Measurements from ENCODE around the gene SMIM5. TPM values are rescaled to one million over a fixed set of nuclear protein-coding genes. Genes with fewer than 3 reads are reported as not detected.

The SMIM5 gene
- total and polyA plus RNA-seq, 9 of the 15 experiments (the other 6 are each of a cell fraction or from before 2014, with no cell fraction given): 0.08 TPM; not detected in 8

- Histone ChIP-seq H3K9me1 (ENCODE audit: control insufficient read depth, insufficient read depth, low read length) (peaks cover 5% of the 10 kb centered on the region), H4K20me1 (replicated peaks; ENCODE audit: control insufficient read depth, insufficient read depth, low read length) (no peaks in the 10 kb centered on the region; the same call in 1 of the 2 replicates), H2AFZ (ENCODE audit: low read depth, low read length) (no peak overlapping the region), H3K4me2 (ENCODE audit: insufficient read depth, low read length) (no peak overlapping the region), H3K27me3 (ENCODE audit: control insufficient read depth in 2 of 2, insufficient read depth in 2 of 2, low read length in 2 of 2) (no peaks in the 10 kb centered on the region), H3K9ac (ENCODE audit: insufficient read depth in 1 of 2, low read depth in 2 of 2, low read length in 2 of 2) (no peak overlapping the region), H3K9me3 (replicated peaks; ENCODE audit: control insufficient read depth, insufficient read depth, low read depth, low read length) (no peaks in the 10 kb centered on the region), H3K36me3 (ENCODE audit: control insufficient read depth, insufficient read depth, low read length) (peaks cover 65% of the 10 kb centered on the region), H3K79me2 (ENCODE audit: control insufficient read depth, insufficient read depth, low read length) (peaks cover 56% of the 10 kb centered on the region), H3K4me1 (replicated peaks in 1 of 2; ENCODE audit: control insufficient read depth in 2 of 2, insufficient read depth in 2 of 2, low read length in 2 of 2) (peaks cover 0 to 15% of the 10 kb centered on the region in 2 experiments; a peak in 2 of 5 replicates), H3K4me3 (no peak overlapping the region), H3K27ac (ENCODE audit: extremely low read depth, low read depth, low read length) (no peak overlapping the region)
- ChIA-PET CTCF (ENCODE audit: low intra/inter-chr PET ratio) (no interaction called here), POLR2A (interaction anchor here (0.6 to 1.6 kb wide), 6 partner anchors 9 to 180 kb away, joined by 3 to 6 read pairs (median 3); no protein-coding TSS in a partner anchor)
- no peak for DNase-seq (ENCODE audit: extremely low read depth in 1 of 4, low spot score in 3 of 4)
- no peak for ATAC-seq
- 93% methylated on average over 10 of the region's 10 CpGs for WGBS (ENCODE audit: insufficient coverage, low coverage, missing lambda C conversion rate)
- TF ChIP-seq SRF (CRISPR knock-in tag; IDR thresholded peaks at IDR 0.05): no peak
- TF ChIP-seq SLC30A9 (CRISPR knock-in tag; IDR thresholded peaks at IDR 0.05): no peak
- TF ChIP-seq ESRRB (CRISPR knock-in tag; IDR thresholded peaks at IDR 0.05; ENCODE audit: borderline replicate concordance): no peak
- TF ChIP-seq CBX1 (IDR thresholded peaks at IDR 0.05; ENCODE audit: low read depth): no peak
- TF ChIP-seq CHCHD3 (CRISPR knock-in tag; IDR thresholded peaks at IDR 0.05): no peak
- no peak for TF ChIP-seq ZBED1 (IDR thresholded peaks at IDR 0.05)
- TF ChIP-seq E2F6 (IDR thresholded peaks at IDR 0.05; ENCODE audit: borderline replicate concordance in 1 of 2, extremely low read depth in 1 of 2, insufficient read depth in 1 of 2, insufficient read length in 1 of 2, low read depth in 1 of 2, low read length in 1 of 2, poor library complexity in 1 of 2, severe bottlenecking in 1 of 2): no peak
- no peak for TF ChIP-seq GABPB1 (CRISPR knock-in tag; IDR thresholded peaks at IDR 0.05)
- TF ChIP-seq ZNF766 (CRISPR knock-in tag; conservative IDR thresholded peaks at IDR 0.05): no peak
- TF ChIP-seq ZNF398 (CRISPR knock-in tag; IDR thresholded peaks at IDR 0.05): no peak
- TF ChIP-seq SUPT5H (IDR thresholded peaks at IDR 0.05): no peak
- TF ChIP-seq HMGN3 (IDR thresholded peaks at IDR 0.05; ENCODE audit: borderline replicate concordance, extremely low read depth, insufficient read length, low read depth, low read length): no peak
- no peak for TF ChIP-seq ZNF75A (CRISPR knock-in tag; IDR thresholded peaks at IDR 0.05)
- no peak for TF ChIP-seq NRF1 (conservative IDR thresholded peaks at IDR 0.05 in 1 of 2, IDR thresholded peaks at IDR 0.05 in 1 of 2)
- no peak for FAIRE-seq
- intact Hi-C loops (cut with micrococcal nuclease) (no loop called here), in situ Hi-C loops (cut with MboI) (no loop called here)
- no TSS peak for BruUV-seq (replicated peaks)
Observed at GRCh38 chr17:75680431-75680830, 47.2 kb downstream of the SMIM5 start.
